HEK293T (cell line): ENCODE results near the gene FGG.
A peak's percentile ranks its signal among the peaks of the same experiment; 100 is the strongest.

Experiments
- CTCF ChIA-PET: fragments of 350-600 bp; formaldehyde crosslinking; extraction: SDS; loops from one replicate; lab custom pipeline; 2021; ENCODE audit warnings: antibody characterized with exemption, inconsistent platforms; lab: Yijun Ruan, JAX
- POLR2A ChIA-PET: fragments of 350-600 bp; formaldehyde crosslinking; extraction: SDS; loops from one replicate; lab custom pipeline; 2020; ENCODE audit warnings: antibody characterized with exemption, inconsistent platforms; lab: Yijun Ruan, JAX
- DNase-seq: peaks from one replicate; pipeline ENCODE4 v3.0.0; 2012; ENCODE audit warnings: mixed read lengths; ENCODE audit errors: extremely low spot score
- ARNT ChIP-seq: fragments of 450-650 bp; IDR thresholded peaks from 2 replicates; pipeline ENCODE4 v1.6.1; 2017; ENCODE audit warnings: mild to moderate bottlenecking
- BHLHE40 ChIP-seq: fragments of 450-650 bp; IDR thresholded peaks from 2 replicates; pipeline ENCODE4 v1.6.1; 2016; ENCODE audit warnings: mild to moderate bottlenecking, moderate library complexity, borderline replicate concordance
- CTBP1 ChIP-seq: fragments of 450-650 bp; IDR thresholded peaks from 2 replicates; pipeline ENCODE4 v1.6.1; 2016; ENCODE audit warnings: borderline replicate concordance
- ELF4 ChIP-seq: fragments of 450-650 bp; IDR thresholded peaks from 2 replicates; pipeline ENCODE4 v1.6.1; 2017; ENCODE audit warnings: antibody characterized with exemption
- FOXA1 ChIP-seq: fragments of 450-650 bp; IDR thresholded peaks from 2 replicates; pipeline ENCODE4 v1.6.1; 2016; ENCODE audit warnings: mild to moderate bottlenecking
- FOXK2 ChIP-seq: fragments of 450-650 bp; IDR thresholded peaks from 2 replicates; pipeline ENCODE4 v1.6.1; 2016; ENCODE audit warnings: mild to moderate bottlenecking
- FOXM1 ChIP-seq: fragments of 450-650 bp; IDR thresholded peaks from 2 replicates; pipeline ENCODE4 v1.6.1; 2017; ENCODE audit warnings: mild to moderate bottlenecking, borderline replicate concordance
- HDGF ChIP-seq: fragments of 450-650 bp; IDR thresholded peaks from 2 replicates; pipeline ENCODE4 v1.6.1; 2017; ENCODE audit warnings: antibody characterized with exemption, borderline replicate concordance
- L3MBTL2 ChIP-seq: fragments of 450-650 bp; conservative IDR thresholded peaks from 2 replicates; pipeline ENCODE4 v1.6.1; 2016; ENCODE audit warnings: mild to moderate bottlenecking
- LEF1 ChIP-seq: fragments of 450-650 bp; IDR thresholded peaks from 2 replicates; pipeline ENCODE4 v1.6.1; 2017; ENCODE audit warnings: mild to moderate bottlenecking, borderline replicate concordance
- NFRKB ChIP-seq: fragments of 450-650 bp; IDR thresholded peaks from 2 replicates; pipeline ENCODE4 v1.6.1; 2016; ENCODE audit warnings: mild to moderate bottlenecking, moderate library complexity
- SP1 ChIP-seq: fragments of 450-650 bp; IDR thresholded peaks from 2 replicates; pipeline ENCODE4 v1.6.1; 2017
- SUZ12 ChIP-seq: fragments of 450-650 bp; IDR thresholded peaks from 2 replicates; pipeline ENCODE4 v1.6.1; 2016; ENCODE audit warnings: mild to moderate bottlenecking
- TARDBP ChIP-seq: fragments of 450-650 bp; IDR thresholded peaks from 2 replicates; pipeline ENCODE4 v1.6.1; 2016
- ZNF384 ChIP-seq: fragments of 450-650 bp; IDR thresholded peaks from 2 replicates; pipeline ENCODE4 v1.6.1; 2016
- TF ChIP-seq, protein P1 (sequence below): fragments of 450-650 bp; IDR thresholded peaks from 2 replicates; pipeline ENCODE4 v1.6.1; 2016

The FGG gene

DNA sequence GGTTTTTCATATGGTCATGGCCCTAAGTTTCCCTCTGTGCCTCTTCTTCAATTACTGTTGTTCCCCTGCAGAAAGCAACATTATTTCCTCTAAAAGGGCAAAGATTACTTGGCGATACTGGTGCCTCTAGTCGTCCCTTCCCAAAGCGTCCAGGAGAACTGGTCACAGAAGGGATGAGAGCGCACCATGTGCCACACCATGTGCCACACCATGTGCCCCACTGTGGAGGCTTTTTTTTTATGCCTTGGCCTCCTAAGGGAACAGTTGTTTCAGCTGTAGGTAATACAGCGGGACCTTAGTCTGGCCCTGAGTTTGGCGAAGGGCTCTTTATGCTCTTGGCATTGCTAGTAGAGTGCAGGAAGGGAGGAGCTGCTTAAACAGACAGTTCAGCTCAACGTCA lies 11.5 kb upstream of the FGG start:
- ChIA-PET CTCF (interaction anchor here (0.7 to 1.5 kb wide), 6 partner anchors 8 to 72 kb away, joined by 3 to 8 read pairs (median 4); no protein-coding TSS in a partner anchor), POLR2A (interaction anchor here (1.0 kb wide), 1 partner anchor 74 kb away, joined by 4 read pairs; the partner anchor contains the start of gene PLRG1)
- no peak for TF ChIP-seq ELF4
- TF ChIP-seq FOXA1 = no peak
- no peak for TF ChIP-seq ARNT
- no peak for TF ChIP-seq FOXM1
- no peak for TF ChIP-seq SP1
- TF ChIP-seq, protein P1, sequence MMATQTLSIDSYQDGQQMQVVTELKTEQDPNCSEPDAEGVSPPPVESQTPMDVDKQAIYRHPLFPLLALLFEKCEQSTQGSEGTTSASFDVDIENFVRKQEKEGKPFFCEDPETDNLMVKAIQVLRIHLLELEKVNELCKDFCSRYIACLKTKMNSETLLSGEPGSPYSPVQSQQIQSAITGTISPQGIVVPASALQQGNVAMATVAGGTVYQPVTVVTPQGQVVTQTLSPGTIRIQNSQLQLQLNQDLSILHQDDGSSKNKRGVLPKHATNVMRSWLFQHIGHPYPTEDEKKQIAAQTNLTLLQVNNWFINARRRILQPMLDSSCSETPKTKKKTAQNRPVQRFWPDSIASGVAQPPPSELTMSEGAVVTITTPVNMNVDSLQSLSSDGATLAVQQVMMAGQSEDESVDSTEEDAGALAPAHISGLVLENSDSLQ = no peak
- no peak for TF ChIP-seq CTBP1
- TF ChIP-seq TARDBP = no peak
- no peak for TF ChIP-seq FOXK2
- no peak for TF ChIP-seq ZNF384
- no peak for TF ChIP-seq BHLHE40
- DNase-seq = no peak

DNA sequence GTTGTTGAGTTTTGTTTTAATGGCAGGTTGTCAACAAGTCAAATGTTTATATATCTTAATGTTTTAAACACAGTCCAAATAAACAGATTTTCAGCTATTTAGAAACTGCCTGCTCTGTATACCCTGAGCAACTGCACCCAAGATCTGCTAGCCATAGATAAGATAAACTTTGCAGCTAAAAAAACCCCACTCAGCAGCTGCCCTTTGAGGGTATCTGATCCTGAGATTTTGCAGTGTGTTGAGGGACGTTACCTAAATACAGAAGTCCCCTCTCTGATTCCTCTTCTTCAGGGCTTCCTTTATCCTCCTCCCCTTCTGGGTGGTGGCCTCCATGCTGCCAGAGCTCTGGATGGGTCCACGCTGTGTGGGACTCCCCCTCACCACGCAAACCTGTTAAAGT lies 11.0 kb upstream of the FGG start:
- DNase-seq = no peak
- CTCF ChIA-PET = interaction anchor here (0.7 to 1.5 kb wide), 8 partner anchors 9 to 122 kb away, joined by 3 to 8 read pairs (median 4); partner anchors contain the start of gene PLRG1
- POLR2A ChIA-PET = interaction anchor here (1.0 kb wide), 1 partner anchor 73 kb away, joined by 4 read pairs; the partner anchor contains the start of gene PLRG1
- TF ChIP-seq SUZ12 (no peak), ZNF384 (no peak), FOXA1 (no peak), CTBP1 (no peak), LEF1 (no peak), HDGF (no peak), ARNT (no peak), ELF4 (no peak), FOXM1 (no peak), TARDBP (no peak), BHLHE40 (no peak), L3MBTL2 (no peak), FOXK2 (no peak)
- TF ChIP-seq, protein P1 = no peak

DNA sequence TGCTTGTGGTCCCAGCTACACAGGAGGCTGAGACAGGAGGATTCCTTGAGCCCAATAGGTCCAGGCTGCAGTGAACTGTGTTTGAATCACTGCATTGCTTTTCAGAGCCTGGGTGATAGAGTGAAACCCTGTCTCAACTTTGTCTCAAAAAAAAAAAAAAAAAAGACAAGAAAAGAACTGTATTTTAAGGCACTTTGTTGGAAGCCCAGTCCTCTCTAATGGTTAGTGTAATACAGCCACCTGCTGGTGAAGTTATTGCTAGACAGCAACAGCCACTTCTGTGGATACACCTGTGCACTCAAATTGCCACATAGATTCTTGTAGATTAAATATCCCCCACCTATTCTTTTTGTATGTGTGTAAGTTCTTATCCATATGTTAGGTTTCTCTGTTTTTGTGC lies 10.1 kb upstream of the FGG start:
- TF ChIP-seq ARNT (no peak), SP1 (no peak), SUZ12 (no peak), ZNF384 (peak; percentile 84)
- CTCF ChIA-PET = interaction anchor here (0.6 to 5.1 kb wide), 10 partner anchors 10 to 273 kb away, joined by 3 to 67 read pairs (median 6); partner anchors contain the start of genes FGG and PLRG1
- peak; percentile 54 for DNase-seq
- POLR2A ChIA-PET = no interaction called here

DNA sequence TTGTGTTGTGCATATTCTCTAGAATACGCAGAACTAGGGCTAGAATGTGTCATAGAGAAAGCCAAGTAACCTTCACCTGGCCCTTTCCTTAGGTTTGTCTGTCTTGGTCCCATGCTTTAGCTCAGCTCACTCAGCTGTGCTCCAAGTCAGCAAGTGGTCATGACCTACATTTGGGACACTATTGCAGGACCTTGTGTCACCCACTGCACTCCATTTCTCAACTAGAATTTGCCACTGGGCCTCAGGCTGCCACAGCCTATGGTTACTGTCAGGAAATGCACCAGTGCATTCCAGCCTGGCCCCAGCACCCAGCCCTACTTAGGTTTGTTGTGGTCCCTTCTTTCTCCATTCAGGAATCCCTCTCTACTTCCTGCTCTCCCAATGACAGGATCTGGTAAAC lies 7.7 kb upstream of the FGG start:
- TF ChIP-seq FOXK2 (no peak), LEF1 (no peak), BHLHE40 (no peak), ARNT (no peak), TARDBP (no peak), CTBP1 (no peak), SUZ12 (no peak), NFRKB (no peak), L3MBTL2 (no peak), HDGF (no peak)
- TF ChIP-seq, protein P1 = no peak
- CTCF ChIA-PET = interaction anchor here (3.7 to 5.1 kb wide), 2 partner anchors 61 to 69 kb away, joined by 33 to 67 read pairs; partner anchors contain the start of gene PLRG1
- POLR2A ChIA-PET = interaction anchor here (1.6 kb wide), 1 partner anchor 70 kb away, joined by 8 read pairs; the partner anchor contains the start of gene PLRG1
- DNase-seq = no peak

DNA sequence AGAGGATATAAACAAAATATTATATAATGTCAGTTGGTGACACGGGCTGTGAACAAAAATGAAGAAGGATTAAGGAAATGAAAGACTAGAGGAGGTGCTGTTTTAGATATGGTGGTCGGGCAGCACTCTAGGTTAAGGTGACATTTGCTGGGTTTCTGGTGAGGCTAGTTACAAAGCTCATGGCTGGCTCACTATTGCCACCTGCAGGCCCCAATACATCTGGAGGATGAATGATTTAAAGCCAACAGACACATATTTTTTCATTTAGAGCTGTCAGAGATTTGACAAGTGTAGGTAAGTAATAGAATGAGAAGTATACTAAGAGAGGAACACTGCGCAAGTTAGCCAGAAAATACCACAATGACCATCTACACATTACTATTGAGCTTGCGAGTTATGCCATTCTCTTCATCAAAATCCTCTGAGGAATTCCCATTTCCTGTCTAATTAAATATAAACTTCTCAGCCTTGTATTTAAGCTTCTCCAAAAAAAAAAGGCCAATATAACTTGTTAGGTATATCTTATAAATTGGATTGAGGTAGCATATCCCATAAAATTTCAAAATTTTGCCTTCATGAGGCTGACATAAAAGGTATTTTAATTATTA lies 6.4 kb upstream of the FGG start:
- ChIA-PET CTCF (interaction anchor here (0.6 to 5.1 kb wide), 13 partner anchors 12 to 101 kb away, joined by 3 to 67 read pairs (median 4); partner anchors contain the start of genes FGB and PLRG1), POLR2A (interaction anchor here (1.6 kb wide), 1 partner anchor 68 kb away, joined by 13 read pairs; the partner anchor contains the start of gene PLRG1)
- peak; percentile 61 for DNase-seq
- TF ChIP-seq, protein P1 = peak; percentile 75
- TF ChIP-seq FOXM1 = no peak

DNA sequence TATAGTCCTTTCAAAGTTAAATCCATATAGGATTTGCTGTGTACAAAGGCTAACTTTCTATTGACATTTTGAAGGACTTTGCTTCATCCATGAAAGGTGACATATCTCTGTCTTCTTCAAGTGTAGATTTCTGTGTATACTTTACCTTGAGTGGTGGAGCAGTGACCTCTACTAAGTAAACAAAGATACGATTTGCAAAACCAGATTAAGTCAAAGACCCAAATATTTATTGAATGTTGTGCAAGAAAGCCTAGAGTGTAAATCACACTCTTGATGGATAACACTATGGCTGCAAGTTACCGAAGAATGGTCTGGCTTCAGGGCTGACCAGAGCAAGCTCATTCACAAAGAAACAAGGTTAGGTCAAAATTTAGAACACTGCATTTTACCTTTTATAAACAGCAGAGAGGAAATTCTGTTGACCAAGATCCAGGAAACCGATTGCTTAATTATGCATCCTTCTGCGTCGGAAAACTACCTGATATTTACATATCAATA lies 5.4 kb upstream of the FGG start:
- DNase-seq = no peak
- ChIA-PET POLR2A (interaction anchor here (1.6 kb wide), 1 partner anchor 67 kb away, joined by 13 read pairs; the partner anchor contains the start of gene PLRG1), CTCF (interaction anchor here (0.6 to 5.1 kb wide), 8 partner anchors 11 to 411 kb away, joined by 3 to 67 read pairs (median 6); partner anchors contain the start of gene PLRG1)
- TF ChIP-seq FOXK2 = no peak
- TF ChIP-seq, protein P1 = no peak
